ENCODE measurements around the gene CCNF.

DNA sequence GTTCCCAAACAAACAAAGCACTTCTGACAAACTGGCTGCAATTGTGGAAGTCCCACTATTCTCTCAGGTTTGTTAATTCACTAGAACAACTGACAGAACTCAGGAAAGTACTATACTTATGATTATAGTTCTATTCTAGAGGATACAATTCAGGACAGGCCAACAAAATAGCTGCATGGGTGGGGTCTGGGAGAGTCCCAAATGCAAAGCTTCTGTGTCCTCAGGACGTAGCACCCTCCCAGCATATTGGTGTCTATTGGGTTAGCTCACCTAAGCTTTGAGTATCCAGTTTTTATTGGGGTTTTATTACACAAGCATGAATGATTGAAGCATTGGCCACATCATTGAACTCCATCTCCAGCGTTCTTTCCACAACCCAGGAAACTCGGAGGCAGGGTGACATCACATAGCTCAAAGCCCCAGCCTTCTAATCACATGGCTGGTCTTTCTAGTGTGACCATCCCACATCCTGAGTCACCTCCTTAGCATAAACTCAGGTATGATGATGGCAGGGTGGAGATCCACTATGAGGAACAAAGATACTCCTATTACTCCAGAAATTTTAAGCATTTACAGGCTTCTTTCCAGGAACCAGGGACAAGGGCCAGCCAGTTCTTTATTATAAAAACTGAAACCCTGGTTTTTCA, 43.9 kb upstream of the CCNF start:
- no peak for TF ChIP-seq POLR2A (IDR thresholded peaks at IDR 0.05)
- TF ChIP-seq, protein P1, sequence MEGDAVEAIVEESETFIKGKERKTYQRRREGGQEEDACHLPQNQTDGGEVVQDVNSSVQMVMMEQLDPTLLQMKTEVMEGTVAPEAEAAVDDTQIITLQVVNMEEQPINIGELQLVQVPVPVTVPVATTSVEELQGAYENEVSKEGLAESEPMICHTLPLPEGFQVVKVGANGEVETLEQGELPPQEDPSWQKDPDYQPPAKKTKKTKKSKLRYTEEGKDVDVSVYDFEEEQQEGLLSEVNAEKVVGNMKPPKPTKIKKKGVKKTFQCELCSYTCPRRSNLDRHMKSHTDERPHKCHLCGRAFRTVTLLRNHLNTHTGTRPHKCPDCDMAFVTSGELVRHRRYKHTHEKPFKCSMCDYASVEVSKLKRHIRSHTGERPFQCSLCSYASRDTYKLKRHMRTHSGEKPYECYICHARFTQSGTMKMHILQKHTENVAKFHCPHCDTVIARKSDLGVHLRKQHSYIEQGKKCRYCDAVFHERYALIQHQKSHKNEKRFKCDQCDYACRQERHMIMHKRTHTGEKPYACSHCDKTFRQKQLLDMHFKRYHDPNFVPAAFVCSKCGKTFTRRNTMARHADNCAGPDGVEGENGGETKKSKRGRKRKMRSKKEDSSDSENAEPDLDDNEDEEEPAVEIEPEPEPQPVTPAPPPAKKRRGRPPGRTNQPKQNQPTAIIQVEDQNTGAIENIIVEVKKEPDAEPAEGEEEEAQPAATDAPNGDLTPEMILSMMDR (IDR thresholded peaks at IDR 0.05), result no peak

Measured in heart left ventricle (tissue), 13 donors.